HepG2 (cell line): ENCODE measurements around the gene PRKCD. TPM values are rescaled to one million over a fixed set of nuclear protein-coding genes. Genes with fewer than 3 reads are reported as not detected.

Experiments used
- ATAC-seq: fragments of 200-7000 bp; cut with Tn5 transposase; 3 replicates; pipeline ENCODE4 v1.9.1; 2020; ENCODE audit warnings: mild to moderate bottlenecking, moderate library complexity
- BruUV-seq: library from RNA; stranded (reverse); fragments of 400-500 nt; replicated peaks from 2 replicates; lab custom pipeline; 2021; lab: Mats Ljungman, UMichigan
- CTCF ChIA-PET: fragments of 300-600 bp; formaldehyde crosslinking; extraction: SDS; loops from one replicate; lab custom pipeline; 2021; ENCODE audit warnings: low total read pairs, inconsistent platforms, low intra/inter-chr PET ratio; lab: Yijun Ruan, JAX
- POLR2A ChIA-PET: fragments of 350-600 bp; sonication (Branson Sonifier 250); formaldehyde crosslinking; loops from one replicate; lab custom pipeline; 2020; ENCODE audit warnings: antibody characterized with exemption, inconsistent platforms; lab: Yijun Ruan, JAX
- DNase-seq: peaks from one replicate; pipeline ENCODE4 v3.0.0-alpha.2; 2015; ENCODE audit warnings: low spot score
- FAIRE-seq: peaks from 3 replicates; lab custom pipeline; 2011; peaks lifted over from hg19 to GRCh38; lab: Jason Lieb, UNC
- H2AFZ ChIP-seq: one replicate; pipeline ENCODE4 v1.6.1; 2011; ENCODE audit warnings: low read length, inconsistent platforms
- H3K27ac ChIP-seq: fragments of 300-600 bp; 3 replicates; pipeline ENCODE4 v1.8.0; 2011; ENCODE audit warnings: mixed run types, mild to moderate bottlenecking, mixed read lengths, low read length, inconsistent platforms; ENCODE audit not compliant: insufficient read depth; ENCODE audit errors: extremely low read length
- H3K27me3 ChIP-seq, 2 experiments: fragments of 200-600 bp in 1 of 2; 2 replicates in 1 of 2; 3 replicates in 1 of 2; pipeline versions ENCODE4 v1.6.0 to v1.8.0; 2011; ENCODE audit warnings: low read length in 2 of 2, mild to moderate bottlenecking in 2 of 2, moderate library complexity in 2 of 2, inconsistent platforms in 1 of 2; ENCODE audit not compliant: insufficient read depth in 2 of 2, control insufficient read depth in 1 of 2
- H3K36me3 ChIP-seq, 2 experiments: fragments of 200-600 bp in 1 of 2; replicated peaks in 1 of 2; 2 replicates in 1 of 2; 3 replicates in 1 of 2; pipeline versions ENCODE4 v1.5.1 to v1.8.0; 2011; ENCODE audit warnings: low read length in 2 of 2, inconsistent platforms in 1 of 2; ENCODE audit not compliant: insufficient read depth in 2 of 2, control insufficient read depth in 1 of 2
- H3K4me1 ChIP-seq: 2 replicates; pipeline ENCODE4 v1.5.1; 2012; ENCODE audit warnings: low read length, inconsistent platforms; ENCODE audit not compliant: insufficient read depth
- H3K4me2 ChIP-seq: 2 replicates; pipeline ENCODE4 v1.6.0; 2011; ENCODE audit warnings: low read depth, low read length, inconsistent platforms
- H3K4me3 ChIP-seq, 3 experiments: fragments of 200-600 bp in 1 of 3; sonication (generic), shearing (Covaris generic) in 1 of 3; replicated peaks in 1 of 3; 2 replicates each; pipeline ENCODE4 v1.5.1; 2011 to 2016; ENCODE audit warnings: low read length in 3 of 3, inconsistent platforms in 2 of 3, low read depth in 2 of 3, mild to moderate bottlenecking in 2 of 3, control low read depth in 1 of 3, mixed read lengths in 1 of 3; ENCODE audit not compliant: insufficient read depth in 1 of 3
- H3K79me2 ChIP-seq: one replicate; pipeline ENCODE4 v1.6.1; 2011; ENCODE audit warnings: low read length, inconsistent platforms; ENCODE audit not compliant: insufficient read depth
- H3K9ac ChIP-seq: 2 replicates; pipeline ENCODE4 v1.6.0; 2011; ENCODE audit warnings: mild to moderate bottlenecking, low read depth, low read length, inconsistent platforms; ENCODE audit not compliant: insufficient read depth
- H3K9me3 ChIP-seq: 2 replicates; pipeline ENCODE4 v1.5.1; 2012; ENCODE audit warnings: mild to moderate bottlenecking, low read length
- H4K20me1 ChIP-seq: 2 replicates; pipeline ENCODE4 v1.6.0; 2011; ENCODE audit warnings: inconsistent platforms, mild to moderate bottlenecking, low read length, moderate library complexity; ENCODE audit not compliant: insufficient read depth
- EED ChIP-seq: sonication (generic); formaldehyde crosslinking; IDR thresholded peaks from 2 replicates; pipeline ENCODE4 v1.5.0; 2020; ENCODE audit warnings: mild to moderate bottlenecking, missing genetic modification reagents
- FOXP4 ChIP-seq: sonication (generic); formaldehyde crosslinking; IDR thresholded peaks from 2 replicates; pipeline ENCODE4 v1.4.0; 2020; ENCODE audit warnings: missing genetic modification reagents
- GTF3A ChIP-seq: sonication (generic); formaldehyde crosslinking; conservative IDR thresholded peaks from 2 replicates; pipeline ENCODE4 v1.4.0; 2020; ENCODE audit warnings: mild to moderate bottlenecking, missing genetic modification reagents
- MEIS1 ChIP-seq: sonication (generic); formaldehyde crosslinking; IDR thresholded peaks from 2 replicates; pipeline ENCODE4 v1.9.0; 2021; ENCODE audit warnings: mild to moderate bottlenecking, missing genetic modification reagents, moderate library complexity, borderline replicate concordance
- MLLT10 ChIP-seq: sonication (generic); formaldehyde crosslinking; IDR thresholded peaks from 2 replicates; pipeline ENCODE4 v1.4.0; 2020; ENCODE audit warnings: missing genetic modification reagents
- SMYD3 ChIP-seq: sonication (generic); formaldehyde crosslinking; IDR thresholded peaks from 2 replicates; pipeline ENCODE4 v1.8.1; 2023; ENCODE audit warnings: mild to moderate bottlenecking, missing genetic modification reagents
- ZNF33A ChIP-seq: sonication (generic); formaldehyde crosslinking; IDR thresholded peaks from 2 replicates; pipeline ENCODE4 v1.5.1; 2020; ENCODE audit warnings: missing genetic modification reagents, mild to moderate bottlenecking, moderate library complexity, borderline replicate concordance
- ZNF382 ChIP-seq: sonication (generic); formaldehyde crosslinking; IDR thresholded peaks from 2 replicates; pipeline ENCODE4 v1.5.0; 2020; ENCODE audit warnings: missing genetic modification reagents, mild to moderate bottlenecking, borderline replicate concordance
- ZNF557 ChIP-seq: sonication (generic); formaldehyde crosslinking; IDR thresholded peaks from 2 replicates; pipeline ENCODE4 v1.4.0; 2020; ENCODE audit warnings: missing genetic modification reagents
- ZNF737 ChIP-seq: sonication (generic); formaldehyde crosslinking; IDR thresholded peaks from 2 replicates; pipeline ENCODE4 v1.5.0; 2020; ENCODE audit warnings: missing genetic modification reagents, mild to moderate bottlenecking, borderline replicate concordance
- ZSCAN30 ChIP-seq: sonication (generic); formaldehyde crosslinking; IDR thresholded peaks from 2 replicates; pipeline ENCODE4 v1.5.0; 2020; ENCODE audit warnings: mild to moderate bottlenecking, missing genetic modification reagents
- WGBS: methylation state at CpG from one replicate; pipeline ENCODE4 v1.1.6; 2017; ENCODE audit warnings: low lambda C conversion rate; 5-methylcytosine and 5-hydroxymethylcytosine counted together
- in situ Hi-C: cut with HindIII; loops from 2 replicates; pipeline ENCODE4 v1.10.0; 2017; ENCODE audit warnings: low pct_unique_long_range_greater_than_20kb; ENCODE audit not compliant: extremely low pct_ligation_motif_present
- intact Hi-C: fragments of 100-400 bp; cut with micrococcal nuclease; formaldehyde crosslinking; loops from one replicate; pipeline ENCODE4 v1.10.0; 2022; ENCODE audit not compliant: unreplicated experiment
- polyA plus RNA-seq, 8 experiments: library from polyadenylated mRNA; depleted of rRNA in 3 of 8; stranded (reverse) in 7 of 8; unstranded in 1 of 8; fragments of >200 nt; fragmentation: Illumina TruSeq in 4 of 8; extraction: Trizol in 4 of 8; gene quantifications; 2 replicates each; pipeline versions ENCODE4 v1.2.1 to v1.2.3, GENCODE V29; 2011 to 2016; ENCODE audit warnings: low read depth in 4 of 8, missing spikeins in 1 of 8, mixed read lengths in 1 of 8; ENCODE audit not compliant: insufficient read depth in 1 of 8
- total RNA-seq, 5 experiments: library from RNA; depleted of rRNA; stranded (reverse); fragments of >200 nt; fragmentation: Illumina TruSeq; extraction: Trizol; gene quantifications; 2 replicates each; pipeline ENCODE4 v1.2.3, GENCODE V29; 2016; ENCODE audit warnings: low read depth in 1 of 5
- TF ChIP-seq, protein P1 (sequence below): sonication (generic); formaldehyde crosslinking; IDR thresholded peaks from 2 replicates; pipeline ENCODE4 v1.9.0; 2021; ENCODE audit warnings: missing genetic modification reagents, mild to moderate bottlenecking, borderline replicate concordance
- TF ChIP-seq, protein P2 (sequence below): sonication (generic); formaldehyde crosslinking; IDR thresholded peaks from 2 replicates; pipeline ENCODE4 v1.9.0; 2021; ENCODE audit warnings: missing genetic modification reagents, mild to moderate bottlenecking, borderline replicate concordance
- TF ChIP-seq, protein P3 (sequence below): sonication (generic); formaldehyde crosslinking; IDR thresholded peaks from 2 replicates; pipeline ENCODE4 v1.4.0; 2020; ENCODE audit warnings: missing genetic modification reagents

The PRKCD gene
- total and polyA plus RNA-seq, 2 of the 13 experiments (the other 11 are each of a cell fraction or from before 2014, with no cell fraction given): 1.6 to 40.7 TPM

- CTCF ChIA-PET: no interaction called here
- no peak overlapping the region for H3K4me3 ChIP-seq
- intact Hi-C loops: loop anchor here (5.0 kb wide), 1 partner anchor 41 kb away; the partner anchor contains the start of gene RFT1
- TF ChIP-seq FOXP4 (CRISPR knock-in tag) (no peak), GTF3A (no peak), ZNF737 (CRISPR knock-in tag) (no peak), ZNF382 (CRISPR knock-in tag) (no peak), MEIS1 (CRISPR knock-in tag) (no peak), EED (CRISPR knock-in tag) (no peak), ZNF33A (CRISPR knock-in tag) (no peak), SMYD3 (no peak), ZNF557 (CRISPR knock-in tag) (no peak), MLLT10 (CRISPR knock-in tag) (no peak), ZSCAN30 (CRISPR knock-in tag) (no peak)
- TF ChIP-seq, protein P1, sequence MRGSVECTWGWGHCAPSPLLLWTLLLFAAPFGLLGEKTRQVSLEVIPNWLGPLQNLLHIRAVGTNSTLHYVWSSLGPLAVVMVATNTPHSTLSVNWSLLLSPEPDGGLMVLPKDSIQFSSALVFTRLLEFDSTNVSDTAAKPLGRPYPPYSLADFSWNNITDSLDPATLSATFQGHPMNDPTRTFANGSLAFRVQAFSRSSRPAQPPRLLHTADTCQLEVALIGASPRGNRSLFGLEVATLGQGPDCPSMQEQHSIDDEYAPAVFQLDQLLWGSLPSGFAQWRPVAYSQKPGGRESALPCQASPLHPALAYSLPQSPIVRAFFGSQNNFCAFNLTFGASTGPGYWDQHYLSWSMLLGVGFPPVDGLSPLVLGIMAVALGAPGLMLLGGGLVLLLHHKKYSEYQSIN (CRISPR knock-in tag): no peak
- TF ChIP-seq, protein P2, sequence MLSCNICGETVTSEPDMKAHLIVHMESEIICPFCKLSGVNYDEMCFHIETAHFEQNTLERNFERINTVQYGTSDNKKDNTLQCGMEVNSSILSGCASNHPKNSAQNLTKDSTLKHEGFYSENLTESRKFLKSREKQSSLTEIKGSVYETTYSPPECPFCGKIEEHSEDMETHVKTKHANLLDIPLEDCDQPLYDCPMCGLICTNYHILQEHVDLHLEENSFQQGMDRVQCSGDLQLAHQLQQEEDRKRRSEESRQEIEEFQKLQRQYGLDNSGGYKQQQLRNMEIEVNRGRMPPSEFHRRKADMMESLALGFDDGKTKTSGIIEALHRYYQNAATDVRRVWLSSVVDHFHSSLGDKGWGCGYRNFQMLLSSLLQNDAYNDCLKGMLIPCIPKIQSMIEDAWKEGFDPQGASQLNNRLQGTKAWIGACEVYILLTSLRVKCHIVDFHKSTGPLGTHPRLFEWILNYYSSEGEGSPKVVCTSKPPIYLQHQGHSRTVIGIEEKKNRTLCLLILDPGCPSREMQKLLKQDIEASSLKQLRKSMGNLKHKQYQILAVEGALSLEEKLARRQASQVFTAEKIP (CRISPR knock-in tag): no peak
- TF ChIP-seq, protein P3, sequence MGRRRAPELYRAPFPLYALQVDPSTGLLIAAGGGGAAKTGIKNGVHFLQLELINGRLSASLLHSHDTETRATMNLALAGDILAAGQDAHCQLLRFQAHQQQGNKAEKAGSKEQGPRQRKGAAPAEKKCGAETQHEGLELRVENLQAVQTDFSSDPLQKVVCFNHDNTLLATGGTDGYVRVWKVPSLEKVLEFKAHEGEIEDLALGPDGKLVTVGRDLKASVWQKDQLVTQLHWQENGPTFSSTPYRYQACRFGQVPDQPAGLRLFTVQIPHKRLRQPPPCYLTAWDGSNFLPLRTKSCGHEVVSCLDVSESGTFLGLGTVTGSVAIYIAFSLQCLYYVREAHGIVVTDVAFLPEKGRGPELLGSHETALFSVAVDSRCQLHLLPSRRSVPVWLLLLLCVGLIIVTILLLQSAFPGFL (CRISPR knock-in tag): no peak
- TF ChIP-seq, all 625 proteins: peak for 0
- ATAC-seq (no peak), FAIRE-seq (no peak), DNase-seq (no peak)
- H3K4me2 ChIP-seq: no peak overlapping the region
- WGBS: 87% methylated on average over 3 of the region's 5 CpGs
- H3K36me3 ChIP-seq: peaks cover under 1 to 15% of the 10 kb centered on the region in 2 experiments; a peak in 4 of 5 replicates
- no peaks in the 10 kb centered on the region for H3K27me3 ChIP-seq
- H3K9ac ChIP-seq: no peak overlapping the region
- in situ Hi-C loops: no loop called here
- no peaks in the 10 kb centered on the region for H3K9me3 ChIP-seq
- H3K4me1 ChIP-seq: peaks cover 47% of the 10 kb centered on the region
- H3K27ac ChIP-seq: no peak overlapping the region
- H2AFZ ChIP-seq: no peak overlapping the region
- H4K20me1 ChIP-seq: no peaks in the 10 kb centered on the region
- POLR2A ChIA-PET: no interaction called here
- peaks cover 8% of the 10 kb centered on the region for H3K79me2 ChIP-seq
- no TSS peak for BruUV-seq
These were observed 12.1 kb downstream of the PRKCD start for GRCh38 chr3:53173107-53173506.
